Neural cell (in vitro differentiated cells): ENCODE measurements around the gene ROBO4. TPM values are rescaled to one million over a fixed set of nuclear protein-coding genes. Genes with fewer than 3 reads are reported as not detected.

Experiments used
- H2AFZ ChIP-seq: fragments of 200-600, 300-800 bp; sonication (generic), shearing (Covaris generic); 2 replicates; pipeline ENCODE4 v1.6.0; 2014; ENCODE audit warnings: low read depth, mild to moderate bottlenecking, antibody characterized with exemption, low read length, moderate library complexity
- H3F3A ChIP-seq: fragments of 200-600 bp; shearing (Covaris generic); 2 replicates; pipeline ENCODE4 v1.6.1; 2016; ENCODE audit warnings: mild to moderate bottlenecking, moderate library complexity, mixed read lengths, antibody characterized with exemption, low read length; ENCODE audit not compliant: insufficient read depth, poor library complexity, severe bottlenecking
- H3K27ac ChIP-seq: fragments of 200-600, 300-800 bp; sonication (generic), shearing (Covaris generic); 2 replicates; pipeline ENCODE4 v1.5.1; 2014; ENCODE audit warnings: mild to moderate bottlenecking, low read length, moderate library complexity
- H3K27me3 ChIP-seq: fragments of 300-800, 200-600 bp; sonication (generic), shearing (Covaris generic); 2 replicates; pipeline ENCODE4 v1.6.0; 2014; ENCODE audit warnings: mild to moderate bottlenecking, low read depth, low read length, moderate library complexity; ENCODE audit not compliant: insufficient read depth
- H3K36me3 ChIP-seq: fragments of 300-800, 200-600 bp; sonication (generic), shearing (Covaris generic); 2 replicates; pipeline ENCODE4 v1.5.1; 2014; ENCODE audit warnings: mild to moderate bottlenecking, antibody characterized with exemption, low read length, moderate library complexity; ENCODE audit not compliant: insufficient read depth
- H3K4me2 ChIP-seq: fragments of 300-800, 200-600 bp; sonication (generic), shearing (Covaris generic); 2 replicates; pipeline ENCODE4 v1.6.0; 2014; ENCODE audit warnings: mild to moderate bottlenecking, low read length
- H3K4me3 ChIP-seq: fragments of 300-800, 200-600 bp; sonication (generic), shearing (Covaris generic); 2 replicates; pipeline ENCODE4 v1.5.1; 2014; ENCODE audit warnings: mild to moderate bottlenecking, low read length, moderate library complexity
- H3K79me2 ChIP-seq: fragments of 200-600 bp; shearing (Covaris generic); replicated peaks from 2 replicates; pipeline ENCODE4 v1.6.0; 2014; ENCODE audit warnings: mild to moderate bottlenecking, low read length, moderate library complexity; ENCODE audit not compliant: insufficient read depth
- H3K9ac ChIP-seq: fragments of 300-800, 200-600 bp; sonication (generic), shearing (Covaris generic); 2 replicates; pipeline ENCODE4 v1.6.1; 2016; ENCODE audit warnings: mild to moderate bottlenecking, low read length, mixed read lengths
- H3K9me2 ChIP-seq: fragments of 200-600 bp; shearing (Covaris generic); 2 replicates; pipeline ENCODE4 v1.6.1; 2016; ENCODE audit warnings: mild to moderate bottlenecking, low read length, mixed read lengths; ENCODE audit not compliant: insufficient read depth
- H3K9me3 ChIP-seq: fragments of 200-600, 300-800 bp; sonication (generic), shearing (Covaris generic); 2 replicates; pipeline ENCODE4 v1.6.1; 2016; ENCODE audit warnings: mild to moderate bottlenecking, mixed run types, low read length, moderate library complexity, mixed read lengths
- H4K20me1 ChIP-seq: fragments of 200-600 bp; shearing (Covaris generic); 2 replicates; pipeline ENCODE4 v1.6.1; 2016; ENCODE audit warnings: mild to moderate bottlenecking, mixed run types; ENCODE audit not compliant: insufficient read depth
- EP300 ChIP-seq: fragments of 450-650 bp; conservative IDR thresholded peaks from 2 replicates; pipeline ENCODE4 v1.6.1; 2014; ENCODE audit warnings: antibody characterized with exemption, mild to moderate bottlenecking, moderate library complexity; ENCODE audit not compliant: poor library complexity, severe bottlenecking
- EZH2 ChIP-seq: fragments of 200-600, 300-800 bp; shearing (Covaris generic), sonication (generic); IDR thresholded peaks from 2 replicates; pipeline ENCODE4 v1.6.1; 2014; ENCODE audit warnings: antibody characterized with exemption, low read length, borderline replicate concordance, mild to moderate bottlenecking; ENCODE audit not compliant: insufficient read depth, poor library complexity, severe bottlenecking
- MXI1 ChIP-seq: fragments of 450-650 bp; conservative IDR thresholded peaks from 2 replicates; pipeline ENCODE4 v1.6.1; 2014; ENCODE audit warnings: antibody characterized with exemption, mild to moderate bottlenecking; ENCODE audit not compliant: poor library complexity, severe bottlenecking
- POLR2AphosphoS5 ChIP-seq: IDR thresholded peaks from 2 replicates; pipeline ENCODE4 v1.6.1; 2012
- RAD21 ChIP-seq: fragments of 450-650 bp; conservative IDR thresholded peaks from 2 replicates; pipeline ENCODE4 v1.6.1; 2014; ENCODE audit warnings: antibody characterized with exemption, mild to moderate bottlenecking, moderate library complexity
- REST ChIP-seq: IDR thresholded peaks from 2 replicates; pipeline ENCODE4 v1.6.1; 2012; ENCODE audit warnings: borderline replicate concordance
- SMC3 ChIP-seq: fragments of 450-650 bp; conservative IDR thresholded peaks from 2 replicates; pipeline ENCODE4 v1.6.1; 2014; ENCODE audit warnings: antibody characterized with exemption, mild to moderate bottlenecking, moderate library complexity; ENCODE audit not compliant: poor library complexity
- TAF1 ChIP-seq: IDR thresholded peaks from 2 replicates; pipeline ENCODE4 v1.6.1; 2012; ENCODE audit warnings: low read depth
- polyA plus RNA-seq: library from polyadenylated mRNA; depleted of rRNA; stranded (reverse); fragments of >200 nt; gene quantifications from 2 replicates; pipeline ENCODE4 v1.2.3, GENCODE V29; 2014
- TF ChIP-seq, protein P1 (sequence below): fragments of 450-650 bp; IDR thresholded peaks from 2 replicates; pipeline ENCODE4 v1.5.1; 2014; ENCODE audit warnings: antibody characterized with exemption, mild to moderate bottlenecking, moderate library complexity; ENCODE audit not compliant: poor library complexity, severe bottlenecking

Gene ROBO4
- polyA plus RNA-seq, 1 donor from 2014 or later: not detected

DNA sequence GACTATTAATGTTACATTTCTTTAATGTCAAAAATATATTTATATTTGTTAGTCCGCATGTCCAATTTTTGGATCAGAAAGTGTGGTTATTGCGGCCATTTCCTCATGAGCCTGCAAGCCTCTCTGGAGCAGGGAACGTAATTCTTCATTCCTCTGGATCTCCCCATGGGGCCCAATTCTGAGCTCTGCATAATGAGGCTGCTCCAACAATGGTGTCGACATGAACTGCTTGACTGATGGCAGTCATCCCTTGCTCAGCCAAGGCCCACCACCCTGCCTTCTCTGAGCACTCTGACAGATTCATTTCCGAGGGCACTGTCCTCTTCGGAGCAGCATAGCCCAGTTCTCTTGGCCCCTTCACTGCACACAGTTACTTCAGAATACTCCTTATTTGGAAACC is 41.3 kb upstream of the ROBO4 start:
- Histone ChIP-seq H2AFZ (no peak overlapping the region), H4K20me1 (no peaks in the 10 kb centered on the region), H3K4me2 (no peak overlapping the region), H3K9ac (no peak overlapping the region), H3K27me3 (no peaks in the 10 kb centered on the region), H3K27ac (no peak overlapping the region), H3K4me3 (no peak overlapping the region), H3K9me2 (no peaks in the 10 kb centered on the region), H3F3A (no peaks in the 10 kb centered on the region), H3K9me3 (no peaks in the 10 kb centered on the region), H3K36me3 (no peaks in the 10 kb centered on the region), H3K79me2 (no peaks in the 10 kb centered on the region)
- TF ChIP-seq EZH2 (no peak), REST (no peak), EP300 (no peak), TAF1 (no peak), MXI1 (no peak), SMC3 (no peak), RAD21 (no peak), POLR2AphosphoS5 (no peak)
- TF ChIP-seq, protein P1, sequence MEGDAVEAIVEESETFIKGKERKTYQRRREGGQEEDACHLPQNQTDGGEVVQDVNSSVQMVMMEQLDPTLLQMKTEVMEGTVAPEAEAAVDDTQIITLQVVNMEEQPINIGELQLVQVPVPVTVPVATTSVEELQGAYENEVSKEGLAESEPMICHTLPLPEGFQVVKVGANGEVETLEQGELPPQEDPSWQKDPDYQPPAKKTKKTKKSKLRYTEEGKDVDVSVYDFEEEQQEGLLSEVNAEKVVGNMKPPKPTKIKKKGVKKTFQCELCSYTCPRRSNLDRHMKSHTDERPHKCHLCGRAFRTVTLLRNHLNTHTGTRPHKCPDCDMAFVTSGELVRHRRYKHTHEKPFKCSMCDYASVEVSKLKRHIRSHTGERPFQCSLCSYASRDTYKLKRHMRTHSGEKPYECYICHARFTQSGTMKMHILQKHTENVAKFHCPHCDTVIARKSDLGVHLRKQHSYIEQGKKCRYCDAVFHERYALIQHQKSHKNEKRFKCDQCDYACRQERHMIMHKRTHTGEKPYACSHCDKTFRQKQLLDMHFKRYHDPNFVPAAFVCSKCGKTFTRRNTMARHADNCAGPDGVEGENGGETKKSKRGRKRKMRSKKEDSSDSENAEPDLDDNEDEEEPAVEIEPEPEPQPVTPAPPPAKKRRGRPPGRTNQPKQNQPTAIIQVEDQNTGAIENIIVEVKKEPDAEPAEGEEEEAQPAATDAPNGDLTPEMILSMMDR: no peak

DNA sequence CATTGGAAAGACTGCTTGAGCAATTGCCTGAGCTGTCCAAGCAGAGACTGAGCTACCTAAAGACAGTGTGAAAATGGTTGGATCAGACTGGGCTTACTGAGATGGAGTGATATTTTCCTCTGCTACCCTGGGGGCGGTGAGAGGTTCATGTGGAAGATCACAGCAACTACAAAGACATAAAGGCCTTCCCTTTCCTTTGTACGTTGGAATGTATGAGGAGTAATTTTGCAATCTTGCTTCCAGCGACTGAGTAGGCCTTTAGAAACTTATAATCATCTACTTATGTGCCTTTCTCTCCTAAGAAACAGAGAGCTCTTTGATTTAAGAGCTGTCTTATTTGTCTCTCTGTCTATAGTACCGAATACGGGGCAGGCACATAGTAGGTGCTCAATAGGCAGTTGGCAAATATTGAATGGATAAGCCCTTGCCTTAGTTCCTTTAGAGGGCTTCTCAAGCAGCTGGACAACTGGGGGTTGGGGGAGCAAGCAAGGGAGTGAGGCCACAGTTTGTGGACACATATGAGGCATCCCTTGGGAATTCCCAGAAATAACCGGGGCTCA is 40.6 kb upstream of the ROBO4 start:
- Histone ChIP-seq H3K9me2 (no peaks in the 10 kb centered on the region), H4K20me1 (no peaks in the 10 kb centered on the region), H3K79me2 (no peaks in the 10 kb centered on the region), H3K4me2 (no peak overlapping the region), H3K27ac (no peak overlapping the region), H2AFZ (no peak overlapping the region), H3K9ac (no peak overlapping the region), H3F3A (no peaks in the 10 kb centered on the region), H3K36me3 (no peaks in the 10 kb centered on the region), H3K27me3 (no peaks in the 10 kb centered on the region), H3K9me3 (no peaks in the 10 kb centered on the region), H3K4me3 (no peak overlapping the region)
- TF ChIP-seq MXI1 (no peak), EP300 (no peak), TAF1 (no peak), POLR2AphosphoS5 (no peak)
- TF ChIP-seq, protein P1: no peak
